HEK293 (cell line): ENCODE measurements around the gene RAB28.

Experiments
- CTCF ChIP-seq: fragments of 450-650 bp; formaldehyde crosslinking; IDR thresholded peaks from 2 replicates; pipeline ENCODE4 v1.5.1; 2016; ENCODE audit warnings: missing biosample characterization, missing genetic modification characterization
- PATZ1 ChIP-seq: fragments of 450-650 bp; formaldehyde crosslinking; IDR thresholded peaks from 2 replicates; pipeline ENCODE4 v1.5.1; 2016; ENCODE audit warnings: missing biosample characterization, missing genetic modification characterization
- ZBTB17 ChIP-seq: fragments of 450-650 bp; formaldehyde crosslinking; IDR thresholded peaks from 2 replicates; pipeline ENCODE4 v1.5.1; 2016; ENCODE audit warnings: missing biosample characterization, missing genetic modification characterization
- ZNF174 ChIP-seq: fragments of 450-650 bp; formaldehyde crosslinking; IDR thresholded peaks from 2 replicates; pipeline ENCODE4 v1.5.0; 2017; ENCODE audit warnings: missing biosample characterization, mild to moderate bottlenecking, missing genetic modification characterization
- ZNF513 ChIP-seq: fragments of 450-650 bp; IDR thresholded peaks from 2 replicates; pipeline ENCODE4 v1.5.1; 2018; ENCODE audit warnings: missing biosample characterization, missing genetic modification characterization
- ZNF776 ChIP-seq: fragments of 450-650 bp; formaldehyde crosslinking; IDR thresholded peaks from 2 replicates; pipeline ENCODE4 v1.5.0; 2017; ENCODE audit warnings: missing biosample characterization, missing genetic modification characterization, borderline replicate concordance
- ZSCAN18 ChIP-seq: fragments of 450-650 bp; formaldehyde crosslinking; IDR thresholded peaks from 2 replicates; pipeline ENCODE4 v1.5.1; 2016; ENCODE audit warnings: missing biosample characterization, missing genetic modification characterization

DNA sequence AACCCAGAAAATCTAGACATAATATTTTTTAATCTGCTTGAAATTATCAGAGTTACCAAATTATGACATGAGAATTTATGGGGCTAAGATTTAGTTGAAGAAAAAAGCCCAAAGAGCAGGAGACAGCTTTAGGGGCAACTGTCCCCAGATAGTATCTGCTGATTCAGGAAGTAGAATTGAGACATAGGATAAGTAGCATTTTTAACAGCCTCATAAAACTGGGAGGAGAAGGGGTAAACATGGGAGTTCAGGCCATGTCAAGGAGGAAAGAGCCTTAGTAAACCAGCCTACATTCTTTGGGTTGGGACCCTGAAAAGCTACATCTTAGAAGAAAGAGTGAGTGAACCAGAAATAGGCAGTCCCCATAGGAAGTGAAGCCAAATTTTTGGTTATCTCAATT is 9.7 kb upstream of the RAB28 start:
- TF ChIP-seq ZNF776 (tag by site-specific recombination) (no peak), CTCF (no peak), ZSCAN18 (no peak), ZNF513 (no peak), ZBTB17 (tag by site-specific recombination) (no peak), PATZ1 (no peak), ZNF174 (tag by site-specific recombination) (no peak)
